Stimulated activated CD8-positive, alpha-beta memory T cell treated with anti-CD3 and anti-CD28 coated beads, Interleukin-2, amount 100 ng/mL, for 1 hour (primary cell): Measurements from ENCODE around the gene KLHL25.

ENCODE experiments used
- DNase-seq, 2 donors: peaks; one replicate each; pipeline ENCODE4 v3.0.0-alpha.2; 2020; ENCODE audit warnings: low read depth in 2 of 2

KLHL25 gene

GRCh38 chr15:85748176-85748575 lies 46.5 kb downstream of the KLHL25 start:
- DNase-seq: no peak

GRCh38 chr15:85746641-85747040 lies 48.1 kb downstream of the KLHL25 start:
- no peak for DNase-seq

- DNase-seq: no peak
Measured at GRCh38 chr15:85745525-85746150, 49.1 kb downstream of the KLHL25 start.

- DNase-seq: no peak
Measured at GRCh38 chr15:85745023-85745422, 49.7 kb downstream of the KLHL25 start.

- DNase-seq: no peak
Measured at GRCh38 chr15:85744579-85744978, 50.1 kb downstream of the KLHL25 start.

GRCh38 chr15:85743392-85744055 lies 51.2 kb downstream of the KLHL25 start:
- DNase-seq: no peak

- DNase-seq: no peak
Measured at GRCh38 chr15:85742186-85742821, 52.4 kb downstream of the KLHL25 start.

- DNase-seq: no peak
Measured at GRCh38 chr15:85741662-85742061, 53.1 kb downstream of the KLHL25 start.

- DNase-seq: no peak
Measured at GRCh38 chr15:85741021-85741421, 53.7 kb downstream of the KLHL25 start.

- no peak for DNase-seq
Measured at GRCh38 chr15:85737061-85737460, 57.7 kb downstream of the KLHL25 start.

GRCh38 chr15:85733416-85733815 lies 61.3 kb downstream of the KLHL25 start:
- DNase-seq: no peak

- DNase-seq: no peak
Measured at GRCh38 chr15:85730001-85730820, 64.5 kb downstream of the KLHL25 start.

GRCh38 chr15:85727068-85727467 lies 67.7 kb downstream of the KLHL25 start:
- no peak for DNase-seq

GRCh38 chr15:85726454-85726853 lies 68.3 kb downstream of the KLHL25 start:
- no peak for DNase-seq

- no peak for DNase-seq
Measured at GRCh38 chr15:85725564-85725963, 69.2 kb downstream of the KLHL25 start.

- no peak for DNase-seq
Measured at GRCh38 chr15:85725019-85725418, 69.7 kb downstream of the KLHL25 start.

- DNase-seq: no peak
Measured at GRCh38 chr15:85723960-85724945, 70.5 kb downstream of the KLHL25 start.

GRCh38 chr15:85722374-85723152 lies 72.2 kb downstream of the KLHL25 start:
- DNase-seq: no peak

- no peak for DNase-seq
Measured at GRCh38 chr15:85718981-85719380, 75.7 kb downstream of the KLHL25 start.

- no peak for DNase-seq
Measured at GRCh38 chr15:85718271-85718971, 76.3 kb downstream of the KLHL25 start.
